Measurements from ENCODE around the gene CMTM7. TPM values are rescaled to one million over a fixed set of nuclear protein-coding genes. Genes with fewer than 3 reads are reported as not detected.

CMTM7 gene
- total RNA-seq, 1 donor from 2014 or later, result 40.7 TPM

DNA sequence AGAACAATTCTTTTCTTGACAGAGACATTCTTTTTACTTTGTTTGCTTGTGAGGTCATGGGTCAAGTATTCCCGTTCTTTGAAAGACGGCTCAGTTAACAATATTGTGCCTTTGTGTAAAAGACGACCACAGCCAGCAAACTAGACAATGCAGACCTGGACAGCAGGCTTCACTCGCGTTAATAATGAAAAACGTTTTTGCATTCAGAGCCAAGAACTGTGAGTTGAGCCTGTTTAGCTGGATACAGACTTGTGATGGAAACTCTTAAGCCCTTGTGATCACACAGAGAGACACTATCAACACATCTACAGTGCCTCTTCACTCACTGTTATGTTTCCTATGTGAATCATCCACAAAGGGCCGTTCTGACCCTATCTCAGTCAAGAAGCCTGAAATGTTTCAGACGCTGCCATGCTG is 37.3 kb upstream of the CMTM7 start:
- no peak for DNase-seq (ENCODE audit: low read depth)
- TF ChIP-seq, protein P1, sequence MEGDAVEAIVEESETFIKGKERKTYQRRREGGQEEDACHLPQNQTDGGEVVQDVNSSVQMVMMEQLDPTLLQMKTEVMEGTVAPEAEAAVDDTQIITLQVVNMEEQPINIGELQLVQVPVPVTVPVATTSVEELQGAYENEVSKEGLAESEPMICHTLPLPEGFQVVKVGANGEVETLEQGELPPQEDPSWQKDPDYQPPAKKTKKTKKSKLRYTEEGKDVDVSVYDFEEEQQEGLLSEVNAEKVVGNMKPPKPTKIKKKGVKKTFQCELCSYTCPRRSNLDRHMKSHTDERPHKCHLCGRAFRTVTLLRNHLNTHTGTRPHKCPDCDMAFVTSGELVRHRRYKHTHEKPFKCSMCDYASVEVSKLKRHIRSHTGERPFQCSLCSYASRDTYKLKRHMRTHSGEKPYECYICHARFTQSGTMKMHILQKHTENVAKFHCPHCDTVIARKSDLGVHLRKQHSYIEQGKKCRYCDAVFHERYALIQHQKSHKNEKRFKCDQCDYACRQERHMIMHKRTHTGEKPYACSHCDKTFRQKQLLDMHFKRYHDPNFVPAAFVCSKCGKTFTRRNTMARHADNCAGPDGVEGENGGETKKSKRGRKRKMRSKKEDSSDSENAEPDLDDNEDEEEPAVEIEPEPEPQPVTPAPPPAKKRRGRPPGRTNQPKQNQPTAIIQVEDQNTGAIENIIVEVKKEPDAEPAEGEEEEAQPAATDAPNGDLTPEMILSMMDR (IDR thresholded peaks at IDR 0.05; ENCODE audit: insufficient read depth, low read length, poor library complexity, severe bottlenecking), result no peak
- H3K4me3 ChIP-seq (ENCODE audit: low read depth, low read length), result no peak overlapping the region
- no peaks in the 10 kb centered on the region for H3K36me3 ChIP-seq (ENCODE audit: control insufficient read depth, insufficient read depth, low read length)
- H3K27me3 ChIP-seq (ENCODE audit: control insufficient read depth, insufficient read depth, low read length), result no peaks in the 10 kb centered on the region

DNA sequence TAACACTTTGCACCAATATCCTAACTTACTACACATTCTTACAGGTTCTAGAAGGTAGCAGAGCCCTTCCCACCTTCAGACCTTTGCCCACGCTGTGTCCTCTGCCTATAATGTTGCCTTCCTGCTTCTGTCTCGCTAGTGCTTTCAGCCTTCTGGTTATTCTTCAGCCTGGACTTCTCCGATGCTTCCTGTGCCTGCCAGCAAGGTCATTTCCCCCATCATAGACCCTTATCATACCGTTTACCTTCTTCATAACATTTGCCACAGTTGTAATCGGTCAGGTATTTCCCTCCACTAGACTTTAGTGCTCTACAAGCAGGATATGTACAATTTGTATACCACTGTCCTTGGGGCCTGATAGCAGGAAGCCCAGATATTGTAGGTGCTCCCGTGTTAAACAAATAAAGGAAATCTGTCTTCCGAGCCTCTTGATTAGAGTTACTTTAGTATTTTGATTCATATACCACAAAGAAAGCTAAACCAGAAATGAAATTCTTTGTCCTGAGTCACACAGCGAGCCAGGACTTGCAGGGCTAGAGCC is 35.8 kb upstream of the CMTM7 start:
- DNase-seq (ENCODE audit: low read depth), result no peak
- Histone ChIP-seq H3K27me3 (ENCODE audit: control insufficient read depth, insufficient read depth, low read length) (no peaks in the 10 kb centered on the region), H3K4me3 (ENCODE audit: low read depth, low read length) (no peak overlapping the region), H3K36me3 (ENCODE audit: control insufficient read depth, insufficient read depth, low read length) (no peaks in the 10 kb centered on the region)
- TF ChIP-seq, protein P1 (IDR thresholded peaks at IDR 0.05; ENCODE audit: insufficient read depth, low read length, poor library complexity, severe bottlenecking), result no peak

DNA sequence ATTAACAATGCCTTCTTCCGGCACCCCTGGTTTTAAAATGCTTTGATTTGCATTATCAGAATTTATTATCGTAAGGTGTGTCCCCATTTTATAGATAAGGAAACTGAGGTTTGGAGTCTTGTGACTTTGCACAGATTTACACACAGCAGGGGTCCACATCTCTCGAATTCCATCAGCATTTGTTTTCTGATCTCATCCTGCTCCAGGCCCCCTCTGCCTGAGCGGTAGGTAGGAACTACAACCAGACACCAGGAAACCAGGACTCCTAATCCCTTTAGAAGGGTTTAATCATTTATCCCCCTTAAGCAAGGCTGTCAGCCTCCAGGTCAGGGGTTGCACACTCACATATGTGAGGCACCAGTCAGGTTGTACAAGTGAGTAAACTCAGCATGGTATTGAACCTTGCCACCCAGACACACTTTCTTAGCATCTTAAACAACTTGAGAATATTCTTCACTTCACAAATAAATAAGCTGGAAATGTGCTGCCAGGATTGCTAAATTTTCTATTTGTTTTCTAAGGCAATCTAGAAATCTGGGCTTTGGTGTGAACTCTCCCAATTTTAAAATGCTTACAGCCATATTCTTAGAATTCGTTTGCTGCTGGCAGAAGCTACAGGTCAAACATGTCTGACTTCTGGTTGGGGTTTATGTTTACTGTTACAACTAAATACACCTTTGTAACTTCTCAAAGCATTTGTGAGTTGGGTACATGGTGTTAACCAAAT is 31.7 kb upstream of the CMTM7 start:
- no peak overlapping the region for H3K4me3 ChIP-seq (ENCODE audit: low read depth, low read length)
- H3K27me3 ChIP-seq (ENCODE audit: control insufficient read depth, insufficient read depth, low read length), result no peaks in the 10 kb centered on the region
- no peaks in the 10 kb centered on the region for H3K36me3 ChIP-seq (ENCODE audit: control insufficient read depth, insufficient read depth, low read length)
- TF ChIP-seq, protein P1 (IDR thresholded peaks at IDR 0.05; ENCODE audit: insufficient read depth, low read length, poor library complexity, severe bottlenecking), result no peak
- DNase-seq (ENCODE audit: low read depth), result no peak

DNA sequence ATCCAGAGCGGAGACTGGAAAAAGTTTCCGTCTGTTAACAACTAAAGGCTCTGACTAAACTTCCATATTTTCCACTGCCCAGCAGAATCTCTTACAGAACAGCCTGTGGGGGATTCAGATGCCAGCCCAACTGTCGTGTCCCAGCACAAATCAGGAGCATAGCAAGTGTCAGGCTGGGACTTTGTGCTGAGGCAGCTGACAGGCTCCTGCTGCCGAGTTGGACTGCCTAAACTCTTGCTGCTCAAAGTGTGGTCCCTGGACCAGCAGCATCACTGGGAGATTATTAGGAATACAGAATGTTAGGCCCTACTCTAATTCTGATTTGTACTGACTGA is 31.2 kb upstream of the CMTM7 start:
- Histone ChIP-seq H3K4me3 (ENCODE audit: low read depth, low read length) (no peak overlapping the region), H3K36me3 (ENCODE audit: control insufficient read depth, insufficient read depth, low read length) (no peaks in the 10 kb centered on the region), H3K27me3 (ENCODE audit: control insufficient read depth, insufficient read depth, low read length) (no peaks in the 10 kb centered on the region)
- TF ChIP-seq, protein P1 (IDR thresholded peaks at IDR 0.05; ENCODE audit: insufficient read depth, low read length, poor library complexity, severe bottlenecking), result no peak
- no peak for DNase-seq (ENCODE audit: low read depth)

DNA sequence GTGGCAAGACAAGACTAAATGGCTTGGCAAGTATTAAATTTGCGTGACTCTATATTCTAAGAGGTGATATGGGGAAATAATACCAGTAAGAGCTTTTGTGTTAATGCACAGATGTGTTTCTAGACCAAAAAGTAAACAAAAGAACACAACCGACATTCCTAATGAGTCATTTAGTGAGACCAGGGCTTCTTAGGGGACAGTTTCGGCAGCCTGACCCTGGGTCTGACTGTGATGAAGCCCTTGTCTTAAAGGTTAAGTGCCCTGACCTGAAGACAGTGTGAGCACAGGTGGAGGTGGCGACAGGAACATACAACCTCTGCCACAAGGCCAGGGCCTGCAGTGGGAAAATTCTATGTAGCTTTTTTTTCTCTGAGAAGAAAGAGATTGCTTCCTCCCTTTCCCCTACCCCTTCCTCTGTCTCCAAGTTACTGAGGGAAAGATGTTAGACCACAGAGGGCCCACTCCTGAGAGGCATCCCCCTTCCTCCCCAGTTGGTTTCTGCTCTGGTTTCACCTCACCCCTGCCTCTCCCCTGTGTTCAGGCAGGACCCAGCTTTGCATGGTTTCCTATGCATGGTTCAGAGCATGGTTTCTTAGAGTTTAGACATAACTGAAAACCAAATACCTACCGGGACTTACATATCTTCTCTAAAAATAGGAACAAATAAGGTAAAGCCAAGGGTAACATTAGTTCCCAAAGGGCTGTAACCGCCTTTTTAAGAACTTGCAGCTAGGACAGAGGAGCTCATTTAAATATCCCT is 24.8 kb upstream of the CMTM7 start:
- Histone ChIP-seq H3K4me3 (ENCODE audit: low read depth, low read length) (no peak overlapping the region), H3K36me3 (ENCODE audit: control insufficient read depth, insufficient read depth, low read length) (no peaks in the 10 kb centered on the region), H3K27me3 (ENCODE audit: control insufficient read depth, insufficient read depth, low read length) (no peaks in the 10 kb centered on the region)
- TF ChIP-seq, protein P1 (IDR thresholded peaks at IDR 0.05; ENCODE audit: insufficient read depth, low read length, poor library complexity, severe bottlenecking), result no peak
- DNase-seq (ENCODE audit: low read depth), result no peak
